ENCODE data around the gene MFSD12. TPM values are rescaled to one million over a fixed set of nuclear protein-coding genes. Genes with fewer than 3 reads are reported as not detected.

MFSD12 gene
- total and polyA plus RNA-seq, 2 experiments from 2014 or later, result 35.3 to 91.1 TPM

- TF ChIP-seq ZNF462 (CRISPR knock-in tag; IDR thresholded peaks at IDR 0.05) (no peak), ZNF331 (CRISPR knock-in tag; IDR thresholded peaks at IDR 0.05; ENCODE audit: low read depth) (no peak), CREB1 (CRISPR knock-in tag; IDR thresholded peaks at IDR 0.05; ENCODE audit: low read depth) (no peak), ZNF114 (CRISPR knock-in tag; IDR thresholded peaks at IDR 0.05) (no peak), EZH2phosphoT487 (IDR thresholded peaks at IDR 0.05; ENCODE audit: unreplicated experiment) (no peak), REST (IDR thresholded peaks at IDR 0.05; ENCODE audit: unreplicated experiment) (no peak), STAT1 (IDR thresholded peaks at IDR 0.05; ENCODE audit: unreplicated experiment) (no peak)
Observed at GRCh38 chr19:3501780-3502179, 55.6 kb downstream of the MFSD12 start (continued).

Measured in GM23338 (cell line).